NCI-H1048 (cell line): ENCODE results near the gene NEO1.

ENCODE experiments used
- DNase-seq: peaks from one replicate; lab custom pipeline; 2025; lab: John Stamatoyannopoulos, UW

The NEO1 gene

DNA sequence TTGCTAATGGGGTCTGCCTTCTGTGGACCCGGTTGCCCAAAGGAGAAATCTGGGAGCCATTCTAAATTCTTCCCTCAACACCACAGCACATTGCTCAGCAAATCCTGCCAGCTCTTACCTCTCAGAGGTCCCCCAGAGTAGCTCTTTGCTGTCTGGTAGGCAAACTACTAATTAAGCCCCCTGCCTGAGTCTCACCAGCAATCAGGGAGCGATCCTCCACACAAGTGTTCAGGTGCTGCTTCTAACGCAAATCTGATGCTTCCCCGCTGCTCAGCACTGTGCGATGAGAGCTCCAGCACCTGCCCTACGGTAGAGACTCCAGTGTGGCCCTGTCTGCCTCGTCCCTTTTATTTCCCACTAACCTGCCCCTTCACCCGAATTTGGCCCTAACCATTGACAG, 256.0 kb downstream of the NEO1 start:
- no peak for DNase-seq

DNA sequence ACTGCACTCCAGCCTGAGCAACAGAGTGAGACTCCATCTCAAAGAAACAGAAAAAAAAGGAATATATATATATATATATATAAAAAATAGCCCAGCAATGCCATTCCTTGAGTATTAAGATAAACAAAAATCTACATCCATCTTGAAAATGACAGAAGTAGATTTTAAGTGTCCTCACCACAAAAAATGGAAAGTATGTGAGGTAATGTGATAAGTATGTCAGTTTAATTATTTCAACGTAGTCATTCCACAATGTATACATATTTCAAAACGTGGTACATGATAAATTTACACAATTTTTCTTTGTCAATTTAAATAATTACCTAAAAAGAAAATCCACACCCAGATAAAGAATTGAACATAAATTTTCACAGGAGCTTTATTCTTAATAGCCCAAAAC, 261.6 kb downstream of the NEO1 start:
- DNase-seq = no peak

DNA sequence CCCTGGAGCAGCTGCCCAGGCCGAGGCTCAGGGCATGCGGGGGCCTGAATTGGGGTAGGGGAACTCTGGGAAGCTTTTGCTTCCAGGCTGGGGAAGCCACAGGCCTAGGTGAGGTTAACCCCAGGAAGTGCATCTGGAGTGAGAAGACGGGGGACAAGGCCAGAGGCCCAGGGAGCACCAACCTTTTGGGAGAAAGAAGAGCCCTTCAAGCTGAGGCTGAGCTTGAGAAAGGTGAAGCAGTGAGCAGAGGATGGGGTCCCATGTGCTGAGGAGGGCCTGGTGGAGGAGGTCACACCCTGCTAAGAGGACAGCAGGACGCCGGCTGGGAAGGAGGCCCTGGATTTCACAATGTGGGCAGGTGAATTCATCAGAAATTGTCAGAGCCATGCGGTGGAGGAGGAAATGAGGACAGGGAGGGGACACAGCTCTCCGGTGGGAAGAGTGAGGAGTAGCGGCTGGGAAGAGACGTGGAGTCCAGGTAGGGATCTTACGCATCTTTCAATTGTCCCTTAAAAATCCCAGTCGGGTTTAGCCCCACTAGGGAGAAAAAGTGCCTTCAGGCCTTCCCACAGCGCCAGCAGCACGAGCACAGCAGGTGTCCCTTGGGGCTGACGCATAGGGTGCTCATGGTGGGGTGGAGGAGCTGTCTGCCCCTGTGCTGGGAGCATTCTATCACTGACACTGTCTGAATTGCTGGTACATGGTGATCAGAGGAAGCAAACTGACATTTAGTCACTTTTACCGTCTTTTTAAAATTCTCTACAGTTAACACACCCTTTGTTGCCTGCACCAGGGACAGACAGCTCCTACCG, 265.6 kb downstream of the NEO1 start:
- DNase-seq = no peak

DNA sequence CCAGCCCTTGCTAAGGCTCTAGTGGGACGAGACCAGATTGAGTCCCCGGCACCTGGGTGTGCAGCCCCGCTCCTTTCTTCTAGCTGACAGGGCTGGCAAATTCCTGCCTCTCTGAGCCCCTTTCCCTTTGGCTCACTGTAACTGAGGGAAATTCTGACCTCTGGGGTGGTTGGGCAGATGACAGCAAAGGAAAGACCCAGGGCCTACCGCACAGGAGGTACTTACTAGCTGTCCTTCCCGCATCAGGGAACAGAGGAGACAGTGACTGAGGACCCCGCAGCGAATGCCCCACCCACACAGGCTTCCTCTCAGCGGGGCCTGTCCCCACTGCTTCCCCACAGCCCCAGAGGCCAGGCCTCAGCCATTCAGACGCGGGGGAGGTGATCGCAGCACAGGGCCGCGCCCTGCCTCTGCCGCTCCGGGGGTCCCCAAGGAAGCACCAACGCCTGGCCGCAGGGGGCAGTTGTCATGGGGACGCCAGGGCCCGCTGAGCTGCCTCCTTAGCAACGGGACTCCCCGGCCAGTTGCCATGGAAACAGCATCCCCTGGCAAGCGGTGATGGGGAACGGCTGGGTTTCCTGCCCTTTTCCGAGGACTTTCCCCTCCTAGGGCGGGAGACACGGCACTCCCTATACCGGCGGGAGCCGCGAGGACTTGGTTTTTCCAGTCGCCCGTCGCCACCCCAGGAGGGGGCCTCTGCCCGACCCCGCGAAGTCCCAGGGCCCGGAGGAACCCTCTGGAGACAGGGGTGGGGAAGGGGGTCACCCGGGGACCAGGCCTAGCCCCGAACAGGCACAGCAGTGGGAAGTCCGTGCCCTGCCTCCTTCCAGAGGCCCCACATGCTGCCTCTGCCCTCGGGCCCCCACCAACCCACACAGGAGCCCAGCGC, 266.4 kb downstream of the NEO1 start:
- DNase-seq = no peak

DNA sequence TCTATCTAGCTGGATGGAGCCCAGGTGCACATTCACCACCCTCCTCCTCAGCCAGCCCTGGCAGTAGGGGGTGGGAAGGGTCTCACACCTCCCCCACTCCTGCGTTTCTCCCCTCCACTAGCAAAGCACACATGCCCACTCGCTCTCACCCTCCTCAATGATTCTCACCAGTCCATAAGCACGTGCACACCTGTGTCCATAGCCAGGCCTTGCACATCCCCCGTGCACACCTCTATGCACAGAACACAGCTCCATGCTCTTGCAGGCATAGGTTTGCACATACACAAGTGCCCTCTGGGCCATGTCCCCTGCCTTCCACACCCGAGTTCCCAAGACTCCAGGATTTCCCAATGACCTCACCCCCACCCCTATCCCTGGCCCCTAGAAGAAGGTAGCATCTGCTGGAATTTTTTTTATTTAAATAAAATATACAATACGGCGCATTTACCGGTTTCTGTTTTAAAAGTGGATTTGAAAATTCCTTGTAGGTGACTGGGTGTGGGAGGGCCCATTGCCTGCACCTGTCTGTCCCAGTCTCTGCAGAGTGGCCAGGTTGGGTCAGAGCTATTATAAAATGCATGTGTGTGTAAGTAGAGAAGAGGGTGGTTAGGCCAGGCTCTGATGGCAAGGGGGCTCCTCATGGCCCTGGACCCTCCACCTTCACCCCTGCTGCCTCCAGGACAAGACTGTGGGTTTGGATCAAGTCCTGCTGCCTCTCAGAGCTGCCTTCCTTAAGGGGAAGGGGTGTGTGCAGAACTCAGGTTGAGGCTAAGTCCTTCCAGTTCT, 267.4 kb downstream of the NEO1 start:
- DNase-seq = no peak

DNA sequence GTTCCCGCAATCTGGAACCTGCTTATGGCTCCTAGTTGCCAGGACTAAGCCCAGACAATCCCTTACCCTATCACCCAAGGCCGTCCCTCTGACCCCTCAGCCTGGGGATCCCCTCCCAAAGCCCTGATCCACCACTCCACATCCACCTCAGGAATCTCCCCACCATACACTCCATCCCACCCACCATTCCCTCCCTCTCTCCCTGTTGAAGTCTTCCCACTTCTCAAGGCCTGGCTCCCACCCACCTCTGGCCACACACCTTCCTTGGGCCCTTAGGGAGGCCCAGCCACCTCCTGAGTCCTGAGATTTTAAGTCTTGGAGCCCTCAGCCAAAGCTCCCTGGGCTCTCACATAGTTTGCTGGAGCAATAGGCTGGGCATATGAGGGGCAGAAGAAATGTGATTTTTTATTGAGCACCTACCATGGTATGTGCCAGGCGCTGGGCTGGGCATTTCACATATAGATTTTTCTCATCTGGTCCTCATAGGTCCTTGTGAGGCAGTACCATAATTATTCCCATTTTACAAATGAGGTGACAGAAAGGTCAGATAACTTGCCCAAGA, 268.4 kb downstream of the NEO1 start:
- no peak for DNase-seq

DNA sequence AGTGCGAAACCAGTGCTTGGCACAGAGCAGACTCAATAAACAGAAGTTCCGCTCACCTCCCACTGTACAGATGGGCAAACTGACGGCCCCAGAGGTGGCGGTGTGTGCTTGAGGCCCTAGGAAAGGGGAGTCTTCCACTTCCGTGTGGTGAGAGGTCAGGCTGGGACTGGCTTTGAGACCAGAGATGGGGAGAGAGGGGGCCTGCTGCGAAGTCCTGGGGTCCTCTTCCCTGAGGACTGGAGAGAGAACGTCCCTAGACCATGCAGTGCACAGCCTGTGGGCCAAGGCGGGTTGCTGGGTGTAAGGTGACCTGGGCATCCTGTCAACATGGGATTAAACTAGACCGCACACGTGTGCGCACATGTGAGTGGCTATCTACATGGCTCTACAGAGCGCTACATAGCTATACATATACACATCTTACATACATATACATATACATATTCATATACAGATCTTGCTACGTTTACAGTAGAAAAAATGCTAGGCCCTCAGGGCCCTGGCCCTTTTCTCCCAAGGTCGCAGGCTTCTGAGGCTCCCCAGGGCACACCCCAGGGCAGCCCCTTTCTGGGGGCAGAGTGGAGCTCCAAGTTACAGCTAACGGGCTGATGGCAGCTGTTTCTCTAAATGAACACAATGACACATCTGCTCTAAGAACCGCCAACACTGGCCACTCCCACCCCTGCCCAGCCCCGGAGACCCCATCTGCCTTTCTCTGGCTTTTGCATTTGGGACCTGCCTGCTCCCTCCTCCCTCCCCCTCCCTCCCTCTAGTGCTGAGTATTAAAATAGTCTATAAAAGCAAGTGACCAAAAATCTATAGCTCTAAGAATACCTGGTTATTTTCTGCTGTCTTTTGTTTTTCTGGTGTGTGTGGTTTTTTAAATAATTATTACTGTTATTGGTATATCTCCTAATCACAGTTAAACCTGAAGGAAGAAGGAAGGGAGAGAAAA, 269.5 kb downstream of the NEO1 start:
- DNase-seq = no peak

DNA sequence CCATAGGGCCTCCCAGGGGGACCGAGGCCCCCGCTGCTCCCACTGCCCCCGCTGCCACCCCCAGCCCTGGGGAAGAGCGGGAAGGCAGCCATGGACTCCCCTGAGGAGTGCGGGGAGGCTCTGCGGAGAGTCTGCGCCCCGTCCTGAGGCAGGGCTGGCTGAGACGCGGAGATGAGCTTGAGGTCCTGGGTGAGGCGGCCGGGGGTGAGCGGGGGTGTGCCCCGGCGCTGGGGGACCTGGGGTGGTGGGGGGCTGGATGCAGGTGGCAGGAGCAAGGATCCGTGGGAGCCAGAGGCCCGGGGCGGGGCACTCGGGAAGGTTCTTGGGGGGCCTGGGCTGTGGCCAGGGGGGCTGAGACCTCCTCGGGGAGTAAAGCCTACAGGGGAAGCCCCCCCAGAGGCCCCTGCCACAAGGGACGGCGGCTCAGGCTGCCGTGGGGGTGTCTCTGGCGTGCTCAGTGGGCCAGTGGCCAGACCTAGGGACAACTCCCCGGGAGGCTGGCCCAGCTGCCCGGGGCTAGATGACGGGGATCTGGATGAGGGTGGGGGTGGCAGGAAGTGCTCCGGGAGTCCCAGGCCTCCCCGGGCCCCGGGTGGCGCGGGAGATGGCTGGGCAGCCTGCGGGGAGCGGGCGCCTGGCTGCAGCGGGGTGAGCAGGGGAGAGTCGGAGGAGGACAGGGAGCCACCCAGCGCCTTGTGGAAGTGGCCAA, 270.6 kb downstream of the NEO1 start:
- no peak for DNase-seq

DNA sequence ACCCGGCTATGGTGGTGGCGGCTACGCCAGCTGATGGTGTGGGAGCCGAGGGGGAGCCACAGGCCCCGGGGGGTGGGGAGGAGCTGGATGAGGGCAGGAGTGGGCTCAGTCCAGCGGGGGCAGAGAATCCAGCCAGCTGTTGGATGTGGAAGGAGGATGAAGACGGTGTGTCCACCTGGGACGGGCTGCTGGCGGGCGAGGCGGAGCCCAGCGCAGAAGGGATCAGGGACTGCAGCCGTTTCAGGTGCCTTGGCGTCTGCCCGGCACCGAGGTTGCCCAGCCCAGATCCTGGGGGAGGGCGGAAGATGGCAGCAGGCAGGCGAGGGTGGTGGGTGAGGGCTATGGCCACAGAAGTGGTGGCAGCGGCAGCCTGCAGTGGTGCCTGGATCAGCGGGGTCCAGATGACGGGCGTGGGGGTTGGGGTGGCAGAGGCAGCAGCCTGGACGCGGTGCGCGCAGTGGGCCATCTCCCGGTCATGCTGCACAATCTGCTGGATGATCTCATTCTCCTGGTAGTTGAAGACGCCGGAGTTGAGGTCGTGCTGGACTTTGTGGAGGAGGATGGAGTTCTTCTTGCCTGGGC, 271.2 kb downstream of the NEO1 start:
- no peak for DNase-seq

DNA sequence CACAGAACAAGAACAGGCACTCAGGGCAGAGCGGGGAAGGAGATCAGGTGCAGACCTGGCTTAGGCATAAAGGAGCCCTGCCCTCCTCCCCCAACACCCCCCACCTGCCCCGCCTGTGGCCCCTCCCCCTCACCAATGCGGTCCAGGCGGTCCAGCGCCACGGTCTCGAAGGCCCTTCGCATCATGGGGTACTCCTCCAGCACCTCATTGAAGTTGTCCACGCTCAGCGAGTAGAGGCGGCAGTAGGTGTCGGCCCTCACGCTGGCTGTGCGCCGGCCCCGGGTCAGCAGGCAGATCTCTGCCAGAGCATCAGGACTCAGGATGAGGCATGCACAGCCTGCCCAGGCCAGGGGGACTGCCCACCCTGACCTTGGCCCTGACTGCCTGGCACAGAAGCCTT, 271.7 kb downstream of the NEO1 start:
- no peak for DNase-seq

DNA sequence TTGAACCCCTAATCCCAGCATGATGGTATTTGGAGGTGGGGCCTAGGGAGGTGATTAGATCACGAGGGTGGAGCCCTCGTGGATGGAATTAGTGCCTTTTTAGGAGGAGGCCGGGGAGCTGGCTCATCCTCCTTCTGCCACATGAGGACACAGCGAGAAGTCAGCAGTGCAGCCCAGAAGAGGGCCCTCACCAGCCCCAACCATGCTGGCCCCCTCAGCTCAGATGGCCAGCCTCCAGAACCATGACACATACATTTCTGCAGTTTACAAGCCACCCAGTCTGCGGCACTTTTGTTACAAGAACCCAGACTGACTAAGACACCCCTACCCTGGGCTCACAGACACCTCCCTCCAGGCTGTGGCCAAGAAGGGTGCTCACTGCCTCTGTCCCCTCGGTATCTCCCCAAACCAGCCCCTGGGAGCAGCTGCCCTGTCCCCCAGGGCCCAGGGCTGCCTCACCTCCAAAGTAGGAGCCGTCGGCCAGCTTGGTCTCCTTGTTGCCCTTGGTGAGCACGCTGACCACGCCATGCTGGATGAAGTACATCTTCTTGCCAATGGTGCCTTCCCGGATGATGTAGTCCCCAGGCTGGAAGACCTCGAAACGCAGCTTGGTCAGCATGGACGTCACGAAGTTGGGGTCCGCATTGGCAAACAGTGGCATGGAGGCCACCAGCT, 272.4 kb downstream of the NEO1 start:
- no peak for DNase-seq

DNA sequence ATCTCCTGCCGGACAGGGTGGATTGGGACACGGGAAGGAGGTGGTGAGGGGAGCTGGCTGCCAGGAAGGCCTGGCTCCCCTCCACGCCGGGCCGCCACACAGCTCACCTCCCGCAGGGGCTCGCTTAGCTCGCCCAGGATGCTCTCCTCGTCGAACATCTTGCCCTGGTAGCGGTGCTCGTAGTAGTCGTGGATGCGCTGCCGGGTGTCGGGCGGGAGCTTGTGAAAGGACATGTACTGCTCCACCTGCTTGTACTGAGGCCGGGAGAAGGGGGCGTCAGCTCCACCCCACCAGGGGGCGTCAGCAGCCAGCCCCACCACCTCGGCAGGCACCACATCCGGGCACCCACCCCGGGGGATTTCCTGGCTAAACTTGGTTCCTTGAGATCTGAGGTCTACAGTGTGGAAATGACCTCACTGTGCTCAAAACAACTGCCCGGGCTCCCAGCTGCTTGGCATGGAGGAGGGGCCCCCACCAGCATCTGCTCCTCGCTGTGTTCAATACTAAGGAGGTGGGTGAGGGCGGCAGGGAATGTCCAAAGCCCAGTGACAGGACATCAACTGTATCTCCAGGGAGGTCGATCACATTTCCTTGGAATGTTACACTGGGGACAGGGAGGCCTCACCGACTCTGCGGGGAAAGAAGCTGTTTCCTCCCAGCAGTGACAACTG, 273.1 kb downstream of the NEO1 start:
- DNase-seq = no peak

DNA sequence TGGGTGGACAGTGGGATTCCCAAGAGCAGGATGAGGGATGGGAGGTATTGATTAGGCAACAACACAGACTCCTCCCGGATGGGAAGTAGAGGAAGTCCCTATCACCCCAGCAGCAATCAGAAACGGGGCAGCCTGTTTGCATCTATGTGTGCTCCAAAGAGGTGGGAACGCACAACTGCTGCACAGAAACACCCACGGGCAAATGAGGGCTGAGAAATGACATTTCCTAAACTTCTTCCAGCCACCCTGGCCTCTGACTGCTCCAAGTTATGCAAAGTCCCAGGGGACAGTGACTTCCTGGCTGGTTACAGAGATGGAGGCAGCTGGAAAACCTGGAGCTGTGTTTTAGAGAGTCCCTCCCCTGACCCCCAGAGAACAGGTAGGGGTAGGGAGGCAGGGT, 273.9 kb downstream of the NEO1 start:
- DNase-seq = no peak

DNA sequence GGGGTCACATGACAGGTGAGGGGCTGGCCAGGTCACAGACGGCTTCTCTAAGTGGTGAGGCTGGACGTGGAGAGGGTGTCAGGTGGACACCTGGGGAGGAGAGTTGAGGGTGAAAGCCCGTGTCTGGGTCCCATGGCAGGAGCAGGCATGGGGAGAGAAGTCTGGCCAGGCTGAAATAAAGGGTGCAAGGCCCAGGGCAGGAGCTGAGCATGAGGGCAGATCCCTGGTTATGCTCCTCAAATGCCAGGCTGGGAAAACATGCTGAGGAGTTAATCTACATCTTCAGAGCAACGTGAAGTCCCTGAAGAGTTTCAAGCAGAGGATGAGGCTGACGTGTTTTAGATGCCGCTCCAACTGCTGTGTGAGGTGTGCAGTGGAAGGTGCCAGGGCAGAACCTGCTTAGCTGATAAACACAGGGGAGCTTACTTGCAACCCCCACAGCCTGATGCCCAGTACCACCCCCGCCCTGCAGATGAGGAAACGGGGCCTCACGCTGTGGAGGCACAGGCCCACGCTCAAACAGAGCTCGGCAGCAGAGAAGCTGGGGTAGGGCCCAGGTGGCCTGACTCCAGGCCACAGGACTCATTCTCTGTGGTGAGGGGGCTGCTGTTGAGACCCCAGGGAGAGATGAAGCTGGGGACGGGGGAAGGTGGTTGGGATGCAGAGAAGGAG, 276.0 kb downstream of the NEO1 start:
- no peak for DNase-seq

DNA sequence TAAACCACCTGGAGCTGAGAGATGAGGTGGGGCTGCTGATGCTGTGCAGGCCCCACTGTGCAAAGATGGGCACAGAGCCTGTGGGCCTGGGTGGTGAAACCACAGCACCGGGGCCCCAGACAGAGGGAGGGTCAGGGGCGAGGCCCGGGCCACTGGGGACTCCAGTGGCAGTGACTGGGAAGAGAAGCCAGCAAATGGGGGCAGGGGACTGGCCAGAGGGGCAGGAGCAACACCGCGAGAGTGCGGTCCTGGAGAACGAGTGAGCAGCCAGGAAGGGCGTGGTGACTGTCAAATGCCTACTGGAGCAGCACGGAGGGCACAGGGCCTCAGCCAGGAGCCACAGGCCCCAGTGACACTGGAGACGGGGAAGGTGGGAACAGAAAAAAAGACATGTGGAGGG, 276.7 kb downstream of the NEO1 start:
- no peak for DNase-seq

DNA sequence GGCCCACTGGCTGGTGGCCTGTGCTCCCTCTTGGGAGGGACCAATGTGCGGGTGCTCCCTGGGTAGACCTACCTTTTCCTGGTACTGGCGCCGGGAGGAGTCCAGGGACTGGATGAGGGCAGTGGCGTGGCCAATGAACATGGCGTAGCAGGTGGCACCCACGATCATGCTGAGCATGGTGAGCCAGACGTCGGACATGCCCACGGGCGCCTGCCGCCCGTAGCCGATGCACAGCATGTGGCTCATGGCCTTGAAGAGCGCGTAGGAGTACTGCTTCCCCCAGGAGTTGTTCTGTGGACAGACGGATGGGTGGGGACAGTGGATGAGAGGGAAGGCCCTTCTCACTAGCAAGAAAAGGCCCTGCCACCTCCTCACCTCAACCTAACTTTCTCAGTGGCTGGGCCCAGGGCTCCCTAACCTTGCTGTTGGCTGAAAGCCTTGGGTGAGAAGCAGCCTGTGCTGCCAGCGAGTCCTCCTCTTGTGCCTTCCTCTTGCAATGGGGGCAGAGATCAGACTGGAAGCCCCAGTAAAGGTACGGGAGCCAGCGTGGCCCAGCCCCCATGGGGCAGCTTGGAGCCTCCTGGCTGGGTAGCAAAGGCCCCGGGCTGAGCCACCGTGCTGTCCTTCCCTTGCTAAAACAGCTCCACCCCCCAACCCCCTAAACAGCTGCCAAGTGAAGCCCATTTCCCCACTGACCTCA, 277.4 kb downstream of the NEO1 start:
- no peak for DNase-seq

DNA sequence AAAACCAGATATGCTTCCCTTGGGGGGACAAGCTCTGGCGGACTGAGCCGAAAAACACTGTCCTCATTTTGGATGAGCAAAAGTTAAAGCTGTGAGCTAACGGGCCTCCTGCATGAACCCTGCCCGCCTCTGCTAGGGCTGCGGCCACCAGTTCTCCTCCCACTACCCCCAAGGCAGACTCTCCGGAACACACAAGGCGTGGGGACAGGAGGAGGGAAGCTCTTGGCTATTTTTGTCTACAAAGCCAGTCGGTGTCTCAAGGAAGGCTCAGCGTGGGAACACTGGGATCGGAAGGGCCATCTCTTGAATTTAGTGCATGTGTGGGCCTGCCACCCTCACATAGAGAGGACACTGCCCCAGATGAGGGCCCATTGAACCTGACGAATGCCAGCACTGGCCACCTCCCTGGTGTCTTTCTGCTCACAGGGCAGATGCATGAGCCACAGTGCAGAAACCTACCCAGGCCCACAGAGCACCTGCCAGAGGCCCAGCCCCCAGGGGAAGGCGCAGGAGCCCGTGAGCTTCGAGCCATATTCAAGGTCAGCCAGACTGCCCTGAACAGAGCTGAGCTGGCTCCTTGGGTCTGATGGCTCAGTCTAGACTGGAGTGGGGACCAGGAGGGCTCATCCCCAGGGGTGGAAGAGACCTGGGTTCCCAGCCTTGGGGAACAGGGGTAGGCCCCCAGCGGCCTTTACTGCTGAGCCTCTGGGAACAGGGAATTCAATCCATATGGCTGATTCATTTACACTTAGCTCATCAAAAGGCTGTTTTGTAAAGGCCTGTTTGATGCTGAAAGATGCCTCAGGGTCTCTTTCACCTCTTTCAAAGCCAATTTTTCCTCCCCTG, 278.2 kb downstream of the NEO1 start:
- no peak for DNase-seq
